Non-pigmented ciliary epithelial cell (primary cell): ENCODE results near the gene KNSTRN.

ENCODE experiments used
- DNase-seq: peaks from one replicate; pipeline ENCODE4 v3.0.0-alpha.2; 2010; ENCODE audit warnings: low read depth

The KNSTRN gene

GRCh38 chr15:40435023-40435709, 52.6 kb downstream of the KNSTRN start:
- no peak for DNase-seq

GRCh38 chr15:40435710-40436089, 53.2 kb downstream of the KNSTRN start:
- no peak for DNase-seq

- DNase-seq, result no peak
Observed at GRCh38 chr15:40436116-40436891, 53.8 kb downstream of the KNSTRN start.

- no peak for DNase-seq
Observed at GRCh38 chr15:40436892-40437751, 54.6 kb downstream of the KNSTRN start.

GRCh38 chr15:40437752-40438687, 55.5 kb downstream of the KNSTRN start:
- DNase-seq, result no peak

GRCh38 chr15:40438712-40439111, 56.2 kb downstream of the KNSTRN start:
- no peak for DNase-seq

GRCh38 chr15:40439461-40439959, 57.0 kb downstream of the KNSTRN start:
- no peak for DNase-seq

GRCh38 chr15:40439960-40440742, 57.6 kb downstream of the KNSTRN start:
- no peak for DNase-seq

- DNase-seq, result peak; percentile 60
Observed at GRCh38 chr15:40440743-40441564, 58.4 kb downstream of the KNSTRN start, which contains the start of gene BAHD1. BAHD1 (plus strand) TSS chr15:40440953; CDS start chr15:40458465, 17,512 bp downstream.

- DNase-seq, result no peak
Observed at GRCh38 chr15:40441565-40442531, 59.3 kb downstream of the KNSTRN start.

GRCh38 chr15:40443255-40443654, 60.7 kb downstream of the KNSTRN start:
- no peak for DNase-seq

GRCh38 chr15:40443846-40444245, 61.3 kb downstream of the KNSTRN start:
- no peak for DNase-seq
